Cerebellar nuclear complex (tissue), 1 donor: ENCODE data around the gene FBH1.

Experiments
- DNase-seq, 2 experiments: peaks; one replicate each; lab custom pipeline; 2025; lab: John Stamatoyannopoulos, UW

Gene FBH1

DNA sequence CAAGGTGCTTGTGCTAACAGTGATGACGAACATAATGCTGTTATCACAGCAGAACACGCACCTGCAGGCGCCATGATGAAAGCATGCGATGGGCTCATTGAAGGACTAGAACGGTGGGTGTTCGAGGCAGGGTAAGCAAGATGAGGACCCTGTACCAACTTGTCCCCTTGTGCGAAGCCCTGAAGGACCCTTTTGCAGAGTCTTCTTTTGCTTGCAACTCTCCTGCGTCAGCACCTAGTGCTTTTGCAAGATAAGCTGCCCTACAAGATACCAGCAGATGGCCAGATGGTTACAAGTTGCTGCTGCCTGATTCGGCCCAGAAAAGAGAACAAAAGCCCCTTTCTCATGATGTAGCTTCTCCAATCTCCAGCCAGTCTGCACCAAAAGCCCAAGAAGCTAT lies 91.5 kb downstream of the FBH1 start:
- DNase-seq, result no peak

DNA sequence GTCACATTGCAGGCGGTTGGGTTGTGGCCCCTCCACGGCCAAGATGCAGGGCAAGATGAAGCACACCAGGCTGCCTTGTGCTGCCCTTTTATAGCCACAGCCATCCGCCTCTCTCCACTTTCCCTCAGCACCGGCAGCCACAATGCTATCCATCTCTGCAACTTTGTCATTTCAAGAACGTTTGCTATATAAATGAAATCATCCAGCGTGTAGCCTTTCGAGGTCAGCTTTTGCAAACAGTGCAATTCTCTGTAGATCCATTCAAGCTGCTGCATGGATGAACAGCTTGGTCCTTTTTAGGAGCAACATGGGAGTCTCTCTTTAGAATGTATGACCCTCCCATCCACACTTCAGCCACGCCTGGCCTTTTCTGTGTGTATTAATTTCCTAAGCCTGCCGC lies 93.7 kb downstream of the FBH1 start:
- DNase-seq, result no peak

DNA sequence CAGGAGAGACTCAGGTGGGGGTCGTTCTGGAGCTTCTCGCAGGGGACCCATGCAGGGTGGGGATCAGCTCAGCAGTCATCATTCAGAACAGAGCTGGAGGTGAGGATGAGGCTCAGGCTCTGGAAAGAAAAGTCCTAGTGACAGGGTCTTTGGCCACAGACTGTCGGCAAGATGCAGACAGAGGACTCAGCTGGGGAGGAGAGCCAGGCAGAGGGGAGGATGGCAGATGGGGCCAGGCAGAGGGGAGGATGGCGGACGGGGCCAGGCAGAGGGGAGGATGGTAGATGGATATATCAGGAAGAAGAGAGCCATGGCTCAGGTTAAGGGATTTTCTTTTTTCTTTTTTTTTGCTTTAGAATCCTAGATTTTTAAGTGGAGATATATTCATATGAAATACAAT lies 95.0 kb downstream of the FBH1 start:
- DNase-seq, result no peak
